Measurements from ENCODE around the gene OSBP2.

The OSBP2 gene

GRCh38 chr22:30910358-30910757 is 215.7 kb downstream of the OSBP2 start:
- DNase-seq, result no peak

GRCh38 chr22:30918761-30919160 is 224.1 kb downstream of the OSBP2 start:
- DNase-seq, result no peak

GRCh38 chr22:30919973-30920372 is 225.3 kb downstream of the OSBP2 start:
- no peak for DNase-seq

- DNase-seq, result peak; percentile 88
Observed at GRCh38 chr22:30920407-30920806, 225.7 kb downstream of the OSBP2 start.

- DNase-seq, result no peak
Observed at GRCh38 chr22:30921108-30921507, 226.4 kb downstream of the OSBP2 start.

- peak; percentile 68 for DNase-seq
Observed at GRCh38 chr22:30922151-30922611, 227.5 kb downstream of the OSBP2 start.

- DNase-seq, result no peak
Observed at GRCh38 chr22:30923168-30923900, 228.7 kb downstream of the OSBP2 start.

GRCh38 chr22:30925667-30926066 is 231.0 kb downstream of the OSBP2 start:
- no peak for DNase-seq

- DNase-seq, result no peak
Observed at GRCh38 chr22:30926706-30927105, 232.0 kb downstream of the OSBP2 start.

GRCh38 chr22:30927806-30928205 is 233.1 kb downstream of the OSBP2 start:
- no peak for DNase-seq

- no peak for DNase-seq
Observed at GRCh38 chr22:30928401-30928800, 233.7 kb downstream of the OSBP2 start.

GRCh38 chr22:30930228-30930627 is 235.6 kb downstream of the OSBP2 start:
- DNase-seq, result no peak

GRCh38 chr22:30931541-30932300 is 237.0 kb downstream of the OSBP2 start:
- no peak for DNase-seq

GRCh38 chr22:30932661-30933060 is 238.0 kb downstream of the OSBP2 start:
- no peak for DNase-seq

- no peak for DNase-seq
Observed at GRCh38 chr22:30933457-30933856, 238.8 kb downstream of the OSBP2 start.

- no peak for DNase-seq
Observed at GRCh38 chr22:30934053-30934452, 239.4 kb downstream of the OSBP2 start.

GRCh38 chr22:30940685-30941362 is 246.2 kb downstream of the OSBP2 start:
- no peak for DNase-seq

- DNase-seq, result no peak
Observed at GRCh38 chr22:30941363-30941740, 246.7 kb downstream of the OSBP2 start.

GRCh38 chr22:30943368-30943767 is 248.7 kb downstream of the OSBP2 start:
- DNase-seq, result no peak

- DNase-seq, result no peak
Observed at GRCh38 chr22:30944986-30945385, 250.3 kb downstream of the OSBP2 start.

- DNase-seq, result no peak
Observed at GRCh38 chr22:30945653-30946052, 251.0 kb downstream of the OSBP2 start.

GRCh38 chr22:30946354-30946753 is 251.7 kb downstream of the OSBP2 start:
- no peak for DNase-seq

- no peak for DNase-seq
Observed at GRCh38 chr22:30947173-30947815, 252.6 kb downstream of the OSBP2 start.
